Nephron (organoid): ENCODE results near the gene CAPSL.
"Not testable (repeated sequence)": the region's sequence is repeated elsewhere in the genome, so short reads cannot be mapped to it uniquely, and the experiment has no call there.

Experiments
- H3K27ac Mint-ChIP-seq, 3 experiments: 2 replicates each; pipeline ENCODE4 v1.8.0; 2020; ENCODE audit warnings: mixed read lengths in 3 of 3, mild to moderate bottlenecking in 2 of 3, moderate library complexity in 1 of 3
- H3K27me3 Mint-ChIP-seq: 2 replicates; pipeline ENCODE4 v1.8.0; 2021; ENCODE audit warnings: low read depth, mild to moderate bottlenecking, moderate library complexity, mixed read lengths
- H3K36me3 Mint-ChIP-seq: 2 replicates; pipeline ENCODE4 v1.8.0; 2020; ENCODE audit warnings: low read depth, mixed read lengths
- H3K4me1 Mint-ChIP-seq: 2 replicates; pipeline ENCODE4 v1.8.0; 2020; ENCODE audit warnings: mixed read lengths
- H3K4me3 Mint-ChIP-seq, 3 experiments: 2 replicates each; pipeline ENCODE4 v1.8.0; 2020; ENCODE audit warnings: mild to moderate bottlenecking in 3 of 3, mixed read lengths in 3 of 3, moderate library complexity in 2 of 3
- H3K9me3 Mint-ChIP-seq: 2 replicates; pipeline ENCODE4 v1.8.0; 2020; ENCODE audit warnings: mixed read lengths
- CTCF ChIP-seq, 3 experiments: fragments of 200-600 bp; sonication (generic); IDR thresholded peaks; one replicate each; pipeline ENCODE4 v1.5.0; 2021; ENCODE audit warnings: antibody characterized with exemption in 3 of 3; ENCODE audit not compliant: unreplicated experiment in 3 of 3

CAPSL gene

GRCh38 chr5:35938568-35939227 is at the start of gene CAPSL:
CAPSL (minus strand) TSS chr5:35938622; CDS start chr5:35921120, 17,502 bp downstream.
- H3K9me3 Mint-ChIP-seq, result no peaks in the 10 kb centered on the region
- no peaks in the 10 kb centered on the region for H3K27me3 Mint-ChIP-seq
- H3K4me1 Mint-ChIP-seq, result peaks cover 5% of the 10 kb centered on the region
- H3K4me3 Mint-ChIP-seq, result peak within 1 kb of the TSS; percentile 40 to 46 (median 43)
- H3K36me3 Mint-ChIP-seq, result no peaks in the 10 kb centered on the region
- H3K27ac Mint-ChIP-seq, result peak within 1 kb of the TSS in 1 of 3 experiments; percentile 12
- no peak for TF ChIP-seq CTCF (IDR thresholded peaks at IDR 0.05; ENCODE audit: unreplicated experiment in 3 of 3)

- TF ChIP-seq CTCF (IDR thresholded peaks at IDR 0.05; ENCODE audit: unreplicated experiment in 3 of 3), result no peak
Measured at GRCh38 chr5:35987776-35988175, 49.4 kb upstream of the CAPSL start.

GRCh38 chr5:35979715-35980114 is 41.3 kb upstream of the CAPSL start:
- no peak overlapping the region for H3K4me3 Mint-ChIP-seq
- H3K4me1 Mint-ChIP-seq, result no peaks in the 10 kb centered on the region
- peaks cover 3% of the 10 kb centered on the region for H3K27me3 Mint-ChIP-seq
- H3K36me3 Mint-ChIP-seq, result peaks cover 21% of the 10 kb centered on the region
- H3K27ac Mint-ChIP-seq, result no peak overlapping the region
- TF ChIP-seq CTCF (IDR thresholded peaks at IDR 0.05; ENCODE audit: unreplicated experiment in 3 of 3), result no peak
- peaks cover 30% of the 10 kb centered on the region for H3K9me3 Mint-ChIP-seq

More at GRCh38 chr5:35987776-35988175, 49.4 kb upstream of the CAPSL start:
- Mint-ChIP-seq H3K4me3 (peak overlapping the region; percentile 53 to 76 (median 55)), H3K9me3 (peaks cover 3% of the 10 kb centered on the region), H3K27ac (peak overlapping the region; percentile 84 to 87 (median 84)), H3K4me1 (peaks cover 6% of the 10 kb centered on the region), H3K36me3 (peaks cover 3% of the 10 kb centered on the region), H3K27me3 (peaks cover 22% of the 10 kb centered on the region)

- Mint-ChIP-seq H3K36me3 (peaks cover 15% of the 10 kb centered on the region), H3K9me3 (peaks cover 22% of the 10 kb centered on the region)
- not testable (repeated sequence) for H3K27ac Mint-ChIP-seq, H3K4me3 Mint-ChIP-seq, H3K4me1 Mint-ChIP-seq, H3K27me3 Mint-ChIP-seq
Measured at GRCh38 chr5:35976859-35977258, 38.4 kb upstream of the CAPSL start.

- Mint-ChIP-seq H3K9me3 (peaks cover 20% of the 10 kb centered on the region), H3K4me1 (no peaks in the 10 kb centered on the region), H3K27ac (no peak overlapping the region), H3K27me3 (peaks cover 3% of the 10 kb centered on the region), H3K36me3 (peaks cover 10% of the 10 kb centered on the region), H3K4me3 (no peak overlapping the region)
- TF ChIP-seq CTCF (IDR thresholded peaks at IDR 0.05; ENCODE audit: unreplicated experiment in 3 of 3), result no peak
Measured at GRCh38 chr5:35974570-35974969, 36.1 kb upstream of the CAPSL start.

GRCh38 chr5:35971878-35972210 is 33.4 kb upstream of the CAPSL start:
- Mint-ChIP-seq H3K27me3 (peaks cover 3% of the 10 kb centered on the region), H3K27ac (no peak overlapping the region), H3K9me3 (peaks cover 12% of the 10 kb centered on the region), H3K4me1 (no peaks in the 10 kb centered on the region), H3K36me3 (peaks cover 3% of the 10 kb centered on the region), H3K4me3 (no peak overlapping the region)
- TF ChIP-seq CTCF (IDR thresholded peaks at IDR 0.05; ENCODE audit: unreplicated experiment in 3 of 3), result no peak
